SK-N-SH treated with all-trans-retinoic acid at 6 μM for 48 hours (cell line): Measurements from ENCODE around the gene VPS41.

Experiments used
- ATAC-seq: fragments of 200-7000 bp; cut with Tn5 transposase; 3 replicates; pipeline ENCODE4 v1.9.1; 2020; ENCODE audit warnings: mild to moderate bottlenecking, moderate library complexity
- ARNTL ChIP-seq: fragments of 450-650 bp; formaldehyde crosslinking; IDR thresholded peaks from 2 replicates; pipeline ENCODE4 v1.5.0; 2020; ENCODE audit warnings: low read depth, mild to moderate bottlenecking, moderate library complexity, borderline replicate concordance
- BACH2 ChIP-seq: fragments of 250-450 bp; sonication (Bioruptor Pico); IDR thresholded peaks from 2 replicates; pipeline ENCODE4 v1.9.0; 2021; ENCODE audit warnings: mild to moderate bottlenecking, borderline replicate concordance
- CSDC2 ChIP-seq: fragments of 250-450 bp; sonication (Bioruptor Pico); IDR thresholded peaks from 2 replicates; pipeline ENCODE4 v1.5.0; 2020; ENCODE audit warnings: mild to moderate bottlenecking, moderate library complexity
- ESRRG ChIP-seq: fragments of 250-450 bp; sonication (Bioruptor Pico); IDR thresholded peaks from 2 replicates; pipeline ENCODE4 v1.6.1; 2021; ENCODE audit warnings: mild to moderate bottlenecking
- GLIS3 ChIP-seq: fragments of 250-450 bp; sonication (Bioruptor Pico); IDR thresholded peaks from 2 replicates; pipeline ENCODE4 v1.5.0; 2020; ENCODE audit warnings: mild to moderate bottlenecking, moderate library complexity
- ISL1 ChIP-seq: fragments of 250-450 bp; sonication (Bioruptor Pico); IDR thresholded peaks from 2 replicates; pipeline ENCODE4 v2.1.2; 2022; ENCODE audit warnings: mild to moderate bottlenecking, moderate library complexity
- OSR1 ChIP-seq: fragments of 250-450 bp; sonication (Bioruptor Pico); IDR thresholded peaks from 2 replicates; pipeline ENCODE4 v1.8.0; 2022; ENCODE audit warnings: moderate library complexity, mild to moderate bottlenecking, inconsistent platforms
- PPARA ChIP-seq: fragments of 250-450 bp; sonication (Bioruptor Pico); IDR thresholded peaks from 2 replicates; pipeline ENCODE4 v1.5.0; 2020; ENCODE audit warnings: mild to moderate bottlenecking, borderline replicate concordance
- RARB ChIP-seq: fragments of 250-450 bp; sonication (Bioruptor Pico); IDR thresholded peaks from 2 replicates; pipeline ENCODE4 v1.8.0; 2021; ENCODE audit warnings: mild to moderate bottlenecking, moderate library complexity
- SNAI2 ChIP-seq: fragments of 250-450 bp; sonication (Bioruptor Pico); IDR thresholded peaks from 2 replicates; pipeline ENCODE4 v1.5.0; 2020; ENCODE audit warnings: mild to moderate bottlenecking, moderate library complexity
- TCF4 ChIP-seq: fragments of 250-450 bp; sonication (Bioruptor Pico); IDR thresholded peaks from 2 replicates; pipeline ENCODE4 v1.8.0; 2021; ENCODE audit warnings: mild to moderate bottlenecking, moderate library complexity, borderline replicate concordance
- TOX ChIP-seq: fragments of 250-450 bp; sonication (Bioruptor Pico); IDR thresholded peaks from 2 replicates; pipeline ENCODE4 v1.8.0; 2021; ENCODE audit warnings: mild to moderate bottlenecking, moderate library complexity, borderline replicate concordance
- ZC3H10 ChIP-seq: fragments of 250-450 bp; sonication (Bioruptor Pico); IDR thresholded peaks from 2 replicates; pipeline ENCODE4 v1.5.1; 2021; ENCODE audit warnings: mild to moderate bottlenecking, moderate library complexity
- ZFP3 ChIP-seq: fragments of 250-450 bp; sonication (Bioruptor Pico); IDR thresholded peaks from 2 replicates; pipeline ENCODE4 v1.5.0; 2020; ENCODE audit warnings: mild to moderate bottlenecking, moderate library complexity
- ZNF565 ChIP-seq: fragments of 450-650 bp; formaldehyde crosslinking; conservative IDR thresholded peaks from 2 replicates; pipeline ENCODE4 v1.5.0; 2020; ENCODE audit warnings: low read depth, mild to moderate bottlenecking, moderate library complexity
- ZNF70 ChIP-seq: fragments of 450-650 bp; formaldehyde crosslinking; IDR thresholded peaks from 2 replicates; pipeline ENCODE4 v1.5.0; 2020; ENCODE audit warnings: mild to moderate bottlenecking, moderate library complexity
- ZNF8 ChIP-seq: fragments of 450-650 bp; formaldehyde crosslinking; IDR thresholded peaks from 2 replicates; pipeline ENCODE4 v1.5.0; 2020; ENCODE audit warnings: mild to moderate bottlenecking, moderate library complexity
- TF ChIP-seq, protein P1 (sequence below): fragments of 250-450 bp; sonication (Bioruptor Pico); IDR thresholded peaks from 2 replicates; pipeline ENCODE4 v1.5.1; 2021; ENCODE audit warnings: mild to moderate bottlenecking, moderate library complexity
- TF ChIP-seq, protein P2 (sequence below): fragments of 250-450 bp; sonication (Bioruptor Pico); IDR thresholded peaks from 2 replicates; pipeline ENCODE4 v1.8.0; 2021; ENCODE audit warnings: low read depth, mild to moderate bottlenecking, moderate library complexity, borderline replicate concordance
- TF ChIP-seq, protein P3 (sequence below): fragments of 250-450 bp; sonication (Bioruptor Pico); IDR thresholded peaks from 2 replicates; pipeline ENCODE4 v1.8.0; 2020; ENCODE audit warnings: mild to moderate bottlenecking, moderate library complexity, borderline replicate concordance
- TF ChIP-seq, protein P4 (sequence below): fragments of 250-450 bp; sonication (Bioruptor Pico); IDR thresholded peaks from 2 replicates; pipeline ENCODE4 v1.5.1; 2020; ENCODE audit warnings: low read depth, mild to moderate bottlenecking, moderate library complexity
- TF ChIP-seq, protein P5 (sequence below): fragments of 250-450 bp; sonication (Bioruptor Pico); IDR thresholded peaks from 2 replicates; pipeline ENCODE4 v1.5.0; 2020; ENCODE audit warnings: mild to moderate bottlenecking, moderate library complexity

Gene VPS41

DNA sequence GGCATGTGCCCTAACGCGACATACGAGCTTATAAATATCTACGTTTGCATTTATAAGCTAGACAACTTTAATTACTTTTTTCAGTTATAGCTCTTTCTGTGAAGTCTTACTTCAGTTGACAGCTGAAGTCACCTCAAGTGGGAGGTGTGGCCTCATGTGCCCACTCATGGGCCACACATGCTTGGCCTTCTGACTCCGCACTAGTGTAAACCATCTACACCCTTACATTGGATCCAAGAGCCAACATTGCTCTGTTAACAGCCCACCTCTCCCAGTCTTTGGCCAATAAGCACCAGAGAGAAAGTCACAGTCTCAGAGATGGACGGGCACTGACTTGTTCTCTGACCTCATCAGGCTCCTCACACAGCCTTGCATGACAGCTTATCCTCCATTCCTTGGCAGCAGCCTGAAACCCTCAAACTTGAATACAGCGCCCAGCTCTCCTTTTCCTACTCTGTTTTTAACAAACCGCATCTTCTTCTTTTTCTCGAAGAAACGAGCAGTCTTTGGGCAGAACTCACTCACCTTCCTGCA is 206.9 kb downstream of the VPS41 start:
- ATAC-seq = no peak
- TF ChIP-seq, protein P1, sequence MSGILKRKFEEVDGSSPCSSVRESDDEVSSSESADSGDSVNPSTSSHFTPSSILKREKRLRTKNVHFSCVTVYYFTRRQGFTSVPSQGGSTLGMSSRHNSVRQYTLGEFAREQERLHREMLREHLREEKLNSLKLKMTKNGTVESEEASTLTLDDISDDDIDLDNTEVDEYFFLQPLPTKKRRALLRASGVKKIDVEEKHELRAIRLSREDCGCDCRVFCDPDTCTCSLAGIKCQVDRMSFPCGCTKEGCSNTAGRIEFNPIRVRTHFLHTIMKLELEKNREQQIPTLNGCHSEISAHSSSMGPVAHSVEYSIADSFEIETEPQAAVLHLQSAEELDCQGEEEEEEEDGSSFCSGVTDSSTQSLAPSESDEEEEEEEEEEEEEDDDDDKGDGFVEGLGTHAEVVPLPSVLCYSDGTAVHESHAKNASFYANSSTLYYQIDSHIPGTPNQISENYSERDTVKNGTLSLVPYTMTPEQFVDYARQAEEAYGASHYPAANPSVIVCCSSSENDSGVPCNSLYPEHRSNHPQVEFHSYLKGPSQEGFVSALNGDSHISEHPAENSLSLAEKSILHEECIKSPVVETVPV (CRISPR knock-in tag) = no peak
- TF ChIP-seq TCF4 (CRISPR knock-in tag) (no peak), ZNF565 (CRISPR knock-in tag) (no peak), RARB (CRISPR knock-in tag) (no peak), ZC3H10 (CRISPR knock-in tag) (no peak), GLIS3 (CRISPR knock-in tag) (no peak), ZNF70 (CRISPR knock-in tag) (no peak), ESRRG (no peak), ZNF8 (CRISPR knock-in tag) (no peak), TOX (CRISPR knock-in tag) (no peak), OSR1 (CRISPR knock-in tag) (no peak)
- TF ChIP-seq, protein P2, sequence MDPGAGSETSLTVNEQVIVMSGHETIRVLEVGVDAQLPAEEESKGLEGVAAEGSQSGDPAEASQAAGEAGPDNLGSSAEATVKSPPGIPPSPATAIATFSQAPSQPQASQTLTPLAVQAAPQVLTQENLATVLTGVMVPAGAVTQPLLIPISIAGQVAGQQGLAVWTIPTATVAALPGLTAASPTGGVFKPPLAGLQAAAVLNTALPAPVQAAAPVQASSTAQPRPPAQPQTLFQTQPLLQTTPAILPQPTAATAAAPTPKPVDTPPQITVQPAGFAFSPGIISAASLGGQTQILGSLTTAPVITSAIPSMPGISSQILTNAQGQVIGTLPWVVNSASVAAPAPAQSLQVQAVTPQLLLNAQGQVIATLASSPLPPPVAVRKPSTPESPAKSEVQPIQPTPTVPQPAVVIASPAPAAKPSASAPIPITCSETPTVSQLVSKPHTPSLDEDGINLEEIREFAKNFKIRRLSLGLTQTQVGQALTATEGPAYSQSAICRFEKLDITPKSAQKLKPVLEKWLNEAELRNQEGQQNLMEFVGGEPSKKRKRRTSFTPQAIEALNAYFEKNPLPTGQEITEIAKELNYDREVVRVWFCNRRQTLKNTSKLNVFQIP (CRISPR knock-in tag) = no peak
- TF ChIP-seq, protein P3, sequence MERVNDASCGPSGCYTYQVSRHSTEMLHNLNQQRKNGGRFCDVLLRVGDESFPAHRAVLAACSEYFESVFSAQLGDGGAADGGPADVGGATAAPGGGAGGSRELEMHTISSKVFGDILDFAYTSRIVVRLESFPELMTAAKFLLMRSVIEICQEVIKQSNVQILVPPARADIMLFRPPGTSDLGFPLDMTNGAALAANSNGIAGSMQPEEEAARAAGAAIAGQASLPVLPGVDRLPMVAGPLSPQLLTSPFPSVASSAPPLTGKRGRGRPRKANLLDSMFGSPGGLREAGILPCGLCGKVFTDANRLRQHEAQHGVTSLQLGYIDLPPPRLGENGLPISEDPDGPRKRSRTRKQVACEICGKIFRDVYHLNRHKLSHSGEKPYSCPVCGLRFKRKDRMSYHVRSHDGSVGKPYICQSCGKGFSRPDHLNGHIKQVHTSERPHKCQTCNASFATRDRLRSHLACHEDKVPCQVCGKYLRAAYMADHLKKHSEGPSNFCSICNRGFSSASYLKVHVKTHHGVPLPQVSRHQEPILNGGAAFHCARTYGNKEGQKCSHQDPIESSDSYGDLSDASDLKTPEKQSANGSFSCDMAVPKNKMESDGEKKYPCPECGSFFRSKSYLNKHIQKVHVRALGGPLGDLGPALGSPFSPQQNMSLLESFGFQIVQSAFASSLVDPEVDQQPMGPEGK (CRISPR knock-in tag) = no peak
- TF ChIP-seq, protein P4, sequence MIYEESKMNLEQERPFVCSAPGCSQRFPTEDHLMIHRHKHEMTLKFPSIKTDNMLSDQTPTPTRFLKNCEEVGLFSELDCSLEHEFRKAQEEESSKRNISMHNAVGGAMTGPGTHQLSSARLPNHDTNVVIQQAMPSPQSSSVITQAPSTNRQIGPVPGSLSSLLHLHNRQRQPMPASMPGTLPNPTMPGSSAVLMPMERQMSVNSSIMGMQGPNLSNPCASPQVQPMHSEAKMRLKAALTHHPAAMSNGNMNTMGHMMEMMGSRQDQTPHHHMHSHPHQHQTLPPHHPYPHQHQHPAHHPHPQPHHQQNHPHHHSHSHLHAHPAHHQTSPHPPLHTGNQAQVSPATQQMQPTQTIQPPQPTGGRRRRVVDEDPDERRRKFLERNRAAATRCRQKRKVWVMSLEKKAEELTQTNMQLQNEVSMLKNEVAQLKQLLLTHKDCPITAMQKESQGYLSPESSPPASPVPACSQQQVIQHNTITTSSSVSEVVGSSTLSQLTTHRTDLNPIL (CRISPR knock-in tag) = no peak
- TF ChIP-seq, protein P5, sequence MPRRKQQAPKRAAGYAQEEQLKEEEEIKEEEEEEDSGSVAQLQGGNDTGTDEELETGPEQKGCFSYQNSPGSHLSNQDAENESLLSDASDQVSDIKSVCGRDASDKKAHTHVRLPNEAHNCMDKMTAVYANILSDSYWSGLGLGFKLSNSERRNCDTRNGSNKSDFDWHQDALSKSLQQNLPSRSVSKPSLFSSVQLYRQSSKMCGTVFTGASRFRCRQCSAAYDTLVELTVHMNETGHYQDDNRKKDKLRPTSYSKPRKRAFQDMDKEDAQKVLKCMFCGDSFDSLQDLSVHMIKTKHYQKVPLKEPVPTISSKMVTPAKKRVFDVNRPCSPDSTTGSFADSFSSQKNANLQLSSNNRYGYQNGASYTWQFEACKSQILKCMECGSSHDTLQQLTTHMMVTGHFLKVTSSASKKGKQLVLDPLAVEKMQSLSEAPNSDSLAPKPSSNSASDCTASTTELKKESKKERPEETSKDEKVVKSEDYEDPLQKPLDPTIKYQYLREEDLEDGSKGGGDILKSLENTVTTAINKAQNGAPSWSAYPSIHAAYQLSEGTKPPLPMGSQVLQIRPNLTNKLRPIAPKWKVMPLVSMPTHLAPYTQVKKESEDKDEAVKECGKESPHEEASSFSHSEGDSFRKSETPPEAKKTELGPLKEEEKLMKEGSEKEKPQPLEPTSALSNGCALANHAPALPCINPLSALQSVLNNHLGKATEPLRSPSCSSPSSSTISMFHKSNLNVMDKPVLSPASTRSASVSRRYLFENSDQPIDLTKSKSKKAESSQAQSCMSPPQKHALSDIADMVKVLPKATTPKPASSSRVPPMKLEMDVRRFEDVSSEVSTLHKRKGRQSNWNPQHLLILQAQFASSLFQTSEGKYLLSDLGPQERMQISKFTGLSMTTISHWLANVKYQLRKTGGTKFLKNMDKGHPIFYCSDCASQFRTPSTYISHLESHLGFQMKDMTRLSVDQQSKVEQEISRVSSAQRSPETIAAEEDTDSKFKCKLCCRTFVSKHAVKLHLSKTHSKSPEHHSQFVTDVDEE = no peak

DNA sequence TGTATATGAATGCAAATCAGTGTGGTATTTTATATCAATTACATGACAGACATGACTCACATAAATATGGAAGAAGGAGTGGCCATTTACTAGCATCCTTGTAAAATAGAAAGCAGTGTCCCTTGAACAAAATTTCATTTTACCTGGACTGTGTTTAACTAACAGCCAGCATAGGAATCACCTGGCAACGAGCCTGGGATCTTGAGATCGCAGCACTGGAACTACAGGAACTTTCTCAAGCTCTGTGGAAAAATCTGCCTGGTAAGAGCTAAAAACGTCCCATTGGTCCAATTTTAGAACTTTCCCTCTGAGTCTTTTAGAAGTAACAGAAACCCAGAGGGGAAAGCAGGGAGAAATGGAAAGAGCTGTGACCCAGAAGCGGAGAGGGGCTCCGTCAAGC is 208.9 kb downstream of the VPS41 start:
- ATAC-seq = no peak
- TF ChIP-seq SNAI2 (CRISPR knock-in tag) = no peak
- TF ChIP-seq ZFP3 (CRISPR knock-in tag) = no peak
- no peak for TF ChIP-seq BACH2 (CRISPR knock-in tag)
- TF ChIP-seq, protein P4 (CRISPR knock-in tag) = no peak
- TF ChIP-seq ARNTL (CRISPR knock-in tag) = no peak
- TF ChIP-seq TOX (CRISPR knock-in tag) = no peak

DNA sequence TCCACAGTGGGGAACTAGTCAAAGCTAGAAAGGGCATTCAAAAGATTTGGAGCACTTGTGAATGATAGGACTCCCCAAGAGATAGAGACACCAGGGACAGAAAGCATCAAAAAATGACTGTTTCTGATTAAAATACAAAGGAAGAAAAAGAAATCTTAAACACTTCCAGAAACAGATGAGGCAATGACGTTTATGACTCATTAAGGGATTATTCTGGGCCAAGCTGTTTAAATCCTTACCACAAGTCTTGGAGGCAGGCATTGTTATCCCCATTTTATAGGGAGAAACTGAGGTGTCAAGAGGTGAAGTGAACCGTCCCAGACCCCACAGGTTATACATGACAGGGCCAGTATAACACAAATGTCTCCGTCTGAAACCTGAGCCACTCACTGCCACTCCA is 209.5 kb downstream of the VPS41 start:
- TF ChIP-seq PPARA (CRISPR knock-in tag) = no peak
- no peak for TF ChIP-seq TOX (CRISPR knock-in tag)
- no peak for TF ChIP-seq ESRRG
- TF ChIP-seq ISL1 = no peak
- TF ChIP-seq RARB (CRISPR knock-in tag) = no peak
- no peak for TF ChIP-seq TCF4 (CRISPR knock-in tag)
- no peak for TF ChIP-seq GLIS3 (CRISPR knock-in tag)
- TF ChIP-seq OSR1 (CRISPR knock-in tag) = no peak
- TF ChIP-seq ZFP3 (CRISPR knock-in tag) = no peak
- no peak for TF ChIP-seq ZNF70 (CRISPR knock-in tag)
- no peak for TF ChIP-seq CSDC2 (CRISPR knock-in tag)
- peak; percentile 37; the same call in 1 of the 3 replicates for ATAC-seq
